Measurements from ENCODE around the gene CYP11A1. TPM values are rescaled to one million over a fixed set of nuclear protein-coding genes. Genes with fewer than 3 reads are reported as not detected.
A peak's percentile ranks its signal among the peaks of the same experiment; 100 is the strongest.

Gene CYP11A1
- total RNA-seq, 1 donor from 2014 or later: 2.4 TPM

DNA sequence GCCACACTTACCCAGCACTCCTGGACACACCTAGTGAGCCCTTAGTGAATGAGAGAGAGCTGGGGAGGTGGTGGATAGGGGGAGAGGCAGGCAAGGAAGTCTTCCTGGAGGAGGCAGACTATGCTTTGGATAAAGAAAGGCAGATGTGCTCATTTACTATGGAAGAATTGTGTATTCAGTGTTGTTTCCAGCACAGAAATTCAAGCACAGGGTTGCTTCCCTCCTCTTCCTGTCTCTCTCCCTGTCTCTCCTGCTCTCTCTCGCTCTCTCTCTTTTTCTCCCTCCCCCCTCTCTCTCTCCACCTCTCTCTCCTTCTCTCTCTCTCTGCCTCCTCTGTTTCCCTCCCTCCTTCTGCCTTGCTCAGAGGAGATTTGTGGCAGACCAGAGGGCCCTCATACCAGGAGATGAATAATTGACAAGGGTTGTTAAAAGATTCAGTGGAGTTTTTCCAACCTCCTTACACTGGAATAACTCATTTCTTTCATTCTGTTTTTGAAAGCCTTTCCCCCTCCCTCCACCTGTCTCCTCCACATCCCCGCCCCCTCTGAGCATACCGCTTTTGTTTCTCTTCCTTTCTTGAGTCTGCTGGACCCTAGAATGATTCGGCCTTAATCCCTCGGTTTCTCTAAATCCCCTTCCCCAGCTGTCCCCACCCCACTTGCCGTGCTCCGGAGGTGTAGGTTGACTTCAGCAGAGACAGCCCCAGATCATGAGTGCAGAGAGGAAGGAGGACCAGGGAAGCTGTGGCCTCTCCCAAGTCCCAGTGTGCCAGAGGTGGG, 65.7 kb downstream of the CYP11A1 start:
- no peak for DNase-seq (ENCODE audit: low spot score)

DNA sequence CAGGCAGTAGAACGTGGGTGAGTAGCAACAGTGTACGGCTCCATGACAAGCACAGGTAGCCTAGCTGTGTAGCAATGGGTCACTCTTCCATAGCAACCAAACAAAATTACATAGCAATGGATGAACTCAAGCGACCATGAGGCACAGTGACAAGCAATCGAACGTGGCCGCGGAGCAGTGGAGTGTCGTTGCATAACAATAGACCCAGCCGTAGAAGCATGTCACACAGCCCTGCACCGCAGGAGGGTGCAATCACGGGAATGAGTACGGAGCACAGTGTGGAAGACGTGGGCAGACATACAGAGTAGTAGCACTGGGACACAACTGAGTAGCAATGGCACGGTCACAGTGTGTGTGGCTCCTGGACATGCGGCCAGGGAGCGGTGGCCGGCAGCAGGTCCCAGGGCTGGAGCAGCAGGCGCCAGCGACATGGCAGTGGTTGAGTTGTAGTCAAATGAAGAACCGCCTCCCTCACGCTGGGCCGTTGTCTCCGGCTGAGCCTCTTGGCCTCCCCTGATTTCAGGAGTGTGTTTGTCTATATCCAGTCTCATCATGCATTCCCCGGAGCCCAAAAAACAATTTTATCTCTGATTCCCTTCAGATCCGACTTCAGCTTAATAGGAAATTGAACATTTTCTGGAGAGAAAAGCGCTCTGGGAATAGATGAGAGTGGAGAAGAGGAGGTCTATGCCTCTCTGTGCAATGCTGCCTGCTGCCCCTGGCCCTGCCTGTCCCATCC, 67.2 kb downstream of the CYP11A1 start:
- no peak for DNase-seq (ENCODE audit: low spot score)

- no peak for DNase-seq (ENCODE audit: low spot score)
Observed at GRCh38 chr15:74297887-74298286, 69.6 kb downstream of the CYP11A1 start.

DNA sequence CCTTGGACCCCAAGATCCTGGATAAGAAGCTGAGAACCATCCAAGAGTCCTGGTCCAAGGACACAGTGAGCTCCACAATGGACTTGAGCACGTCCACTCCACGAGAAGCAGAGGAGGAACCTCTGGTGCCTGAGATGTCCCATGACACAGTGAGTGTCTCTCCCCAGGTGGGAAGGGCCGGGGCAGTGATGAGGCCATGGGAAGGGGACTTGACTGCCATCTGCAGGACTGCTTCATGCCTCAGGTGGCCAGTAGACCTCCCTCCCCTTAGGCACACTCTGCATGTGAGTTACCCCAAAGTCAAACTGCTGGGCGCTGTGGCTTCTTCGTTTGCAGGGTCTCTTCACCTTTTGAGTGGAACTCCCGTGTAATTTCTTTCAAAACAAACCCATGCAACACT, 71.6 kb downstream of the CYP11A1 start:
- no peak for DNase-seq (ENCODE audit: low spot score)

DNA sequence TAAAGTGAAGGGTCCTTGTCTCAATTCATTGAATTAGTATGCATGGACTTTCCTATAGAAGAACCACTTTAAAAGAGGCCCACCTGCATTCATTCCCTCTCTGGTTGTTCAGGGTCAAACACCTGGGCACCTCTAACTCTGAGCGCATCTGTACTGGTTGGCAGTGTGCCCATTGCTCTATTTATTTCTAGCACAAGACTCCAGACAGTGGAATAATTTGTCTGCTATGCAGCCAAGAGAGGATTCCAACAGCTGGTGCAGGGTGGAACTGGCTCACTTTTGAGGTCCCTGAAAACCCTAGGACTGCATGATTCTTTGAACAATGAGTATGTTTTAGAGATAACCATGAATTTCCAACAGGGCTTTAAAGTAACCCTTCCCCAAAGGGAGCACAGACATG, 73.4 kb downstream of the CYP11A1 start:
- no peak for DNase-seq (ENCODE audit: low spot score)

DNA sequence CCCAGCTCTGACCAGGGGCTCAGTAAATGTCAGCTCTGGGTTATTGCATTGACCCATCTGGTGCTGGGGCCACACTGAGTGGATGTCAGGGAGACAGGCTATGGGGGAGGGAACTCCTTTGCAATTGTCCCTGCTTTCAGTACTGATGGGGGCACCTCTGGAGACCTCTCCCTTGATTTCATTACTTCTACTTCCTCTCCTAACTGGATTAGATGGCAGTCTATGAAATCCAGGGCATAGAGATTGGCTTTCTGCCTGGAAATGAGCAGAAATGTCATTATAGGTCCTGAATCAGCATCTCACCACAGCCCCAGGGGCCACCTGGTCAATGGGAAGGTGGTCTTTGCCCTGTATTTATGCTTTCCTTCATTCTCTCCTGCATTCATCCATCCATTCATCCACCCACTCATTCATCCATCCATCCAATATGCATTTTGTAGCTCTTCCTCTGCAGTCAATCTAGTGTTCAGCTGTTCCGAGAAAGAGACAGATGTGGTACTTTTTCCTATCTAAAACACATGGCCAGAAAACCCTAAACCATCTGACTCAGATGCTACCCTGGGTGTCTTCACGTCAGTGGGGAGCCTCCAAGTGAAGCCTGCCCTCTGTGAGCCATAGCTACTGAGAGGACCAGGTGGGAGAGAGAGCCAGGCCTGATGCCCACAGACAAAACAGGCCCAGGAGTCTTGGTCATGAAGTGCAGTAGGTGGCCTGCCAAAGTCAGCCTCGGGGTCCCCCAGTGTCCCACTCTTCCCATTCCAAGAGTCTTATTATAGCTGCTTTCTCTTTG, 74.2 kb downstream of the CYP11A1 start:
- DNase-seq (ENCODE audit: low spot score): no peak

GRCh38 chr15:74291101-74292071, 76.1 kb downstream of the CYP11A1 start:
- DNase-seq (ENCODE audit: low spot score): peak; percentile 84

DNA sequence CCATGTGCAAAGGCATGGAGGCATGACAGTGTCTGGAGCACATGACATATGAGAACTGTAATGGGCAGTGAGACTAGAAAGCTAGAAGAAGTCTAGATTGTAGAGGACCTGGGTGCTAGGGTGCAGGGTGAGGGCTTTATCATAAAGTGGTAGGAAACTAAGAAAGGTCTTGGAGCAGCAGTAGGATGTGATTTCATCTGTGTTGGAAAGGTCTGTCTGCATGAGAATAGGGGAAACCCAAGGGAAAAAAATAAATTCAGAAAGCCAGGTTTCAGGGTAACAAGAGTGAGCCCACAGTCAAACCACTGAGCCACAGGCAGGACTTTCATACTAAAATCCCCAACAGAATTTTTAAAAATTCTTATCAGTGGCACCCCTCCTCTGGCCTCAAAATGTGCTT, 76.8 kb downstream of the CYP11A1 start:
- no peak for DNase-seq (ENCODE audit: low spot score)

- DNase-seq (ENCODE audit: low spot score): no peak
Observed at GRCh38 chr15:74289671-74290070, 77.8 kb downstream of the CYP11A1 start.

Other genes starting within 250 kb of the CYP11A1 start
- 0.21 TPM for gene ISLR2, start 237.1 kb downstream of the CYP11A1 start, total RNA-seq
- 37.4 TPM for gene ISLR, start 193.9 kb downstream of the CYP11A1 start, total RNA-seq
- gene STRA6, start 164.9 kb downstream of the CYP11A1 start, total RNA-seq: 50.9 TPM
- 10.2 TPM for gene CCDC33, start 131.3 kb downstream of the CYP11A1 start, total RNA-seq
- gene SEMA7A, start 66.3 kb upstream of the CYP11A1 start, total RNA-seq: 2.2 TPM
- 26.7 TPM for gene UBL7, start 93.5 kb upstream of the CYP11A1 start, total RNA-seq
- 5.6 TPM for gene ARID3B, start 173.6 kb upstream of the CYP11A1 start, total RNA-seq
- 82.2 TPM for gene CLK3, start 248.2 kb upstream of the CYP11A1 start, total RNA-seq